AG08395 (cell line): Measurements from ENCODE around the gene ZNF653.
"Not testable (repeated sequence)": the region's sequence is repeated elsewhere in the genome, so short reads cannot be mapped to it uniquely, and the experiment has no call there.

Experiments
- DNase-seq: peaks from one replicate; pipeline ENCODE4 v3.0.0; 2012; ENCODE audit warnings: mixed read lengths, low spot score

Gene ZNF653

GRCh38 chr19:11481534-11482383, 23.9 kb downstream of the ZNF653 start:
- peak; percentile 91 for DNase-seq

- no peak for DNase-seq
Observed at GRCh38 chr19:11480715-11481533, 24.7 kb downstream of the ZNF653 start, which contains the start of gene ELAVL3. ELAVL3 (minus strand) TSS chr19:11481046; CDS start chr19:11480608, 438 bp downstream.

GRCh38 chr19:11479898-11480714, 25.5 kb downstream of the ZNF653 start:
- DNase-seq: no peak

GRCh38 chr19:11479090-11479897, 26.3 kb downstream of the ZNF653 start:
- no peak for DNase-seq

GRCh38 chr19:11478167-11479089, 27.2 kb downstream of the ZNF653 start:
- DNase-seq: no peak

- DNase-seq: no peak
Observed at GRCh38 chr19:11475861-11476260, 29.8 kb downstream of the ZNF653 start.

GRCh38 chr19:11475343-11475742, 30.3 kb downstream of the ZNF653 start:
- not testable (repeated sequence) for DNase-seq

GRCh38 chr19:11473725-11474124, 31.9 kb downstream of the ZNF653 start:
- DNase-seq: no peak

- DNase-seq: not testable (repeated sequence)
Observed at GRCh38 chr19:11468266-11468845, 37.3 kb downstream of the ZNF653 start.

- no peak for DNase-seq
Observed at GRCh38 chr19:11465600-11465999, 40.0 kb downstream of the ZNF653 start.

- no peak for DNase-seq
Observed at GRCh38 chr19:11464333-11465265, 41.0 kb downstream of the ZNF653 start.

- DNase-seq: no peak
Observed at GRCh38 chr19:11463391-11463790, 42.2 kb downstream of the ZNF653 start.

- DNase-seq: no peak
Observed at GRCh38 chr19:11461453-11461852, 44.2 kb downstream of the ZNF653 start.

GRCh38 chr19:11460207-11460606, 45.4 kb downstream of the ZNF653 start:
- no peak for DNase-seq

- not testable (repeated sequence) for DNase-seq
Observed at GRCh38 chr19:11458912-11459311, 46.7 kb downstream of the ZNF653 start.

GRCh38 chr19:11458236-11458900, 47.3 kb downstream of the ZNF653 start:
- DNase-seq: no peak

GRCh38 chr19:11457831-11458230, 47.8 kb downstream of the ZNF653 start:
- DNase-seq: no peak

GRCh38 chr19:11457115-11457514, 48.5 kb downstream of the ZNF653 start:
- DNase-seq: no peak
